K562 (cell line): ENCODE results near the gene CKS2. TPM values are rescaled to one million over a fixed set of nuclear protein-coding genes. Genes with fewer than 3 reads are reported as not detected.

Source experiments
- ATAC-seq: fragments of 200-7000 bp; cut with Tn5 transposase; 3 replicates; pipeline ENCODE4 v1.9.1; 2020; ENCODE audit warnings: moderate library complexity
- BruUV-seq: library from RNA; stranded (reverse); fragments of 400-500 nt; replicated peaks from 2 replicates; lab custom pipeline; 2021; lab: Mats Ljungman, UMichigan
- CTCF ChIA-PET: fragments of 300-600 bp; formaldehyde crosslinking; extraction: SDS; loops from one replicate; lab custom pipeline; 2021; ENCODE audit warnings: low intra/inter-chr PET ratio; lab: Yijun Ruan, JAX
- POLR2A ChIA-PET: fragments of 300-600, 350-650 bp; sonication (Branson Sonifier 250); formaldehyde crosslinking; extraction: SDS; loops from one replicate; lab custom pipeline; 2021; ENCODE audit warnings: antibody characterized with exemption, inconsistent platforms; lab: Yijun Ruan, JAX
- DNase-seq, 4 experiments: peaks; one replicate each; pipeline versions ENCODE4 v3.0.0 to v3.0.0-alpha.2; 2011 to 2018; ENCODE audit warnings: low spot score in 3 of 4, mixed read lengths in 3 of 4; ENCODE audit errors: extremely low read depth in 1 of 4
- FAIRE-seq: peaks from 2 replicates; lab custom pipeline; 2011; peaks lifted over from hg19 to GRCh38; lab: Jason Lieb, UNC
- H2AFZ ChIP-seq: 2 replicates; pipeline ENCODE4 v1.6.0; 2011; ENCODE audit warnings: low read depth, low read length, control low read depth, inconsistent platforms
- H3K27ac ChIP-seq: fragments of 200-600 bp; 3 replicates; pipeline ENCODE4 v1.8.0; 2011; ENCODE audit warnings: low read depth, mild to moderate bottlenecking, control low read depth, inconsistent platforms, low read length, moderate library complexity, mixed read lengths; ENCODE audit errors: extremely low read depth
- H3K27me3 ChIP-seq, 2 experiments: fragments of 300-600 bp in 1 of 2; 2 replicates in 1 of 2; 3 replicates in 1 of 2; pipeline versions ENCODE4 v1.6.0 to v1.8.0; 2011; ENCODE audit warnings: inconsistent platforms in 2 of 2, low read length in 2 of 2, mild to moderate bottlenecking in 1 of 2, mixed read lengths in 1 of 2, moderate library complexity in 1 of 2; ENCODE audit not compliant: control insufficient read depth in 2 of 2, insufficient read depth in 2 of 2
- H3K36me3 ChIP-seq: fragments of 300-600 bp; 3 replicates; pipeline ENCODE4 v1.8.0; 2011; ENCODE audit warnings: mild to moderate bottlenecking, low read length, inconsistent platforms; ENCODE audit not compliant: control insufficient read depth, insufficient read depth
- H3K4me1 ChIP-seq, 2 experiments: fragments of 200-600 bp in 1 of 2; replicated peaks in 1 of 2; 2 replicates in 1 of 2; 3 replicates in 1 of 2; pipeline versions ENCODE4 v1.5.1 to v1.8.0; 2011; ENCODE audit warnings: inconsistent platforms in 2 of 2, low read length in 2 of 2, mild to moderate bottlenecking in 1 of 2, mixed read lengths in 1 of 2, moderate library complexity in 1 of 2; ENCODE audit not compliant: control insufficient read depth in 2 of 2, insufficient read depth in 2 of 2
- H3K4me2 ChIP-seq: 2 replicates; pipeline ENCODE4 v1.6.1; 2011; ENCODE audit warnings: low read length, control low read depth, inconsistent platforms, mixed read lengths; ENCODE audit not compliant: insufficient read depth
- H3K4me3 ChIP-seq: fragments of 200-600 bp; sonication (generic), shearing (Covaris generic); 2 replicates; pipeline ENCODE4 v1.5.1; 2016; ENCODE audit warnings: control low read depth, inconsistent platforms
- H3K79me2 ChIP-seq: fragments of 200-600 bp; 3 replicates; pipeline ENCODE4 v1.8.0; 2011; ENCODE audit warnings: low read length, inconsistent platforms; ENCODE audit not compliant: control insufficient read depth, insufficient read depth
- H3K9ac ChIP-seq, 2 experiments: 2 replicates each; pipeline versions ENCODE4 v1.6.0 to v1.6.1; 2011; ENCODE audit warnings: low read depth in 2 of 2, low read length in 2 of 2, control low read depth in 1 of 2, inconsistent platforms in 1 of 2, mild to moderate bottlenecking in 1 of 2, mixed read lengths in 1 of 2; ENCODE audit not compliant: insufficient read depth in 1 of 2
- H3K9me1 ChIP-seq: one replicate; pipeline ENCODE4 v1.6.0; 2011; ENCODE audit warnings: inconsistent platforms, mild to moderate bottlenecking, low read length, moderate library complexity; ENCODE audit not compliant: control insufficient read depth, insufficient read depth
- H3K9me3 ChIP-seq: replicated peaks from 2 replicates; pipeline ENCODE4 v1.5.1; 2011; ENCODE audit warnings: low read depth, low read length, inconsistent platforms; ENCODE audit not compliant: control insufficient read depth, insufficient read depth
- H4K20me1 ChIP-seq: replicated peaks from 2 replicates; pipeline ENCODE4 v1.6.1; 2011; ENCODE audit warnings: low read length, inconsistent platforms, mixed read lengths; ENCODE audit not compliant: control insufficient read depth, insufficient read depth
- ADNP ChIP-seq: fragments of 200-800 bp; sonication (Bioruptor generic); IDR thresholded peaks from 2 replicates; pipeline ENCODE4 v1.6.1; 2016; ENCODE audit warnings: missing genetic modification characterization, missing compliant biosample characterization
- POLR2AphosphoS5 ChIP-seq: IDR thresholded peaks from 2 replicates; pipeline ENCODE4 v1.6.1; 2011; ENCODE audit warnings: mild to moderate bottlenecking, low read depth, low read length, moderate library complexity; ENCODE audit not compliant: control insufficient read depth, insufficient read depth
- TAF9B ChIP-seq: fragments of 450-650 bp; IDR thresholded peaks from 2 replicates; pipeline ENCODE4 v1.6.1; 2018; ENCODE audit warnings: mild to moderate bottlenecking; ENCODE audit not compliant: partially characterized antibody
- WHSC1 ChIP-seq: IDR thresholded peaks from one replicate; pipeline ENCODE4 v1.6.1; 2012; ENCODE audit warnings: low read length, control low read depth, inconsistent platforms
- XRCC3 ChIP-seq: fragments of 450-650 bp; IDR thresholded peaks from 2 replicates; pipeline ENCODE4 v1.6.1; 2017; ENCODE audit warnings: mild to moderate bottlenecking, moderate library complexity
- whole genome bisulfite sequencing: fragments of 100-300 bp; shearing (Covaris generic); methylation state at CpG from one replicate; pipeline ENCODE4 v1.1.6; 2016; ENCODE audit warnings: low coverage, mixed read lengths; ENCODE audit not compliant: insufficient coverage; ENCODE audit errors: missing lambda C conversion rate; 5-methylcytosine and 5-hydroxymethylcytosine counted together
- in situ Hi-C: fragments of 300-500 bp; cut with MboI; formaldehyde crosslinking; loops from 4 replicates; pipeline ENCODE4 v1.15.0; 2018; ENCODE audit warnings: inconsistent platforms, mixed read lengths
- intact Hi-C: fragments of 100-400 bp; cut with micrococcal nuclease; formaldehyde crosslinking; loops from 2 replicates; pipeline ENCODE4 v1.14.2; 2022
- polyA plus RNA-seq, 8 experiments: library from polyadenylated mRNA; depleted of rRNA in 4 of 8; stranded (reverse) in 5 of 8; unstranded in 3 of 8; fragments of >200 nt; fragmentation: Nextera tagmentation in 2 of 8; fragmentation: Illumina TruSeq in 1 of 8; extraction: Ambion mirVana in 2 of 8; extraction: Trizol in 1 of 8; gene quantifications; 2 replicates each; pipeline versions ENCODE4 v1.2.1 to v1.2.3, GENCODE V29; 2011 to 2014; ENCODE audit warnings: inconsistent platforms in 1 of 8, missing spikeins in 1 of 8
- total RNA-seq, 7 experiments: library from RNA; depleted of rRNA in 6 of 7; stranded (reverse); fragments of >200 nt in 6 of 7; fragmentation: Illumina TruSeq in 2 of 7; extraction: Trizol in 2 of 7; gene quantifications; 2 replicates each; pipeline versions ENCODE4 v1.2.1 to v1.2.3, GENCODE V29; 2011 to 2021; ENCODE audit warnings: low replicate concordance in 1 of 7
- TF ChIP-seq, protein P1 (sequence below), 2 experiments: fragments of 450-650 bp in 1 of 2; IDR thresholded peaks; 2 replicates each; pipeline ENCODE4 v1.6.1; 2011 to 2017; ENCODE audit warnings: low read depth in 2 of 2, antibody characterized with exemption in 1 of 2, borderline replicate concordance in 1 of 2, low read length in 1 of 2, mild to moderate bottlenecking in 1 of 2, mixed read lengths in 1 of 2; ENCODE audit not compliant: control insufficient read depth in 1 of 2
- TF ChIP-seq, protein P2 (sequence below), 2 experiments: fragments of 250-450 bp in 1 of 2; fragments of 450-650 bp in 1 of 2; sonication (Bioruptor Pico) in 1 of 2; IDR thresholded peaks; 2 replicates each; pipeline versions ENCODE4 v1.6.1 to v1.8.0; 2016 to 2021; ENCODE audit warnings: mild to moderate bottlenecking in 2 of 2, moderate library complexity in 2 of 2, missing compliant biosample characterization in 1 of 2, missing genetic modification characterization in 1 of 2

The CKS2 gene
- total and polyA plus RNA-seq, 9 of the 15 experiments (the other 6 are each of a cell fraction or from before 2014, with no cell fraction given) = 123 to 941 (median 321) TPM

DNA sequence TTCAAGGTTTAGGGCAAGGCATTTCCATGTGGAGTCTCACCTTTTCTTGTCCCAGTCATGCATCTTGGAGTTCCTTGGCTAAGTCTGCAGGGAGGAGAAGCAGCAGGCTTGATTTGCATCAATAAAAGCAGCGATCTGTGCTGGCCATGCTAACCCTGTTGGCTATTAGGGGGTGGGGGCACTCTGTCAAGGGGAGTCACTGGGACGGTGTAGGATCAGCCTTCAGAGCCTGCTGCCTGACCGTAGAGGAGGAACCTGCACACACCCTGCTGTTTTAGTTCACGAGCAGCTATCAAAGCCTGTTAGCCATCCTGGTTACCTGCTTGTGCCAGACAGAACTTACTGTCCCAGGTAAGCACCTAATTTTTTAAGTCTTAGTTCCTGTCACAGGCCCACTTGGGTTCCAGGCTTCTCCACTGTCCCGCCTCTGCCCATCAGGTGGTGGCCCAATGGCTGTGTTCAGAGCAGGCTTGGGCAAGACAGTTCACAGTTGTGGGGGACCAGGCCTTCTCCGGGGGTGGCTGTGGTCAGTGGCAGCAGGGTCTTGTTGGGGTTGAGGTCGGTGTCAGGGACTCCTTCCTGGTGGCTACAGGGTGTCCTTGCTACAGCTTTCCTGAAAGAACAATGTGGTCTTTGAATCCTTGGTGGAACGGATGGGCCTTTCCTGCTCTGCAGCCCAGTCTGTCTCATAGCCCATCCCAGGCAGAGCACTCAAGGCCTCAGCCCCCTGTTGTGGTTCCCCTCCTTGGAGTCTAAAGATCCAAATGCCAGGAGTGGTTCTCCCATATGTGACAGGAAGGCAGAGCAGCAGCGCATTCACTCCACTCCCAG is 51.0 kb downstream of the CKS2 start:
- ChIA-PET CTCF (no interaction called here), POLR2A (no interaction called here)
- H4K20me1 ChIP-seq = no peaks in the 10 kb centered on the region
- in situ Hi-C loops = no loop called here
- no peak overlapping the region for H3K4me2 ChIP-seq
- DNase-seq (no peak), FAIRE-seq (no peak), ATAC-seq (no peak)
- 71% methylated on average over 9 of the region's 9 CpGs for WGBS
- H3K9me3 ChIP-seq = no peaks in the 10 kb centered on the region
- H3K36me3 ChIP-seq = peaks cover 45% of the 10 kb centered on the region; the same call in 2 of the 3 replicates
- no peak overlapping the region for H2AFZ ChIP-seq
- H3K9me1 ChIP-seq = no peaks in the 10 kb centered on the region
- no peaks in the 10 kb centered on the region; a peak in 1 of 5 replicates for H3K4me1 ChIP-seq
- intact Hi-C loops = no loop called here
- H3K79me2 ChIP-seq = no peaks in the 10 kb centered on the region
- BruUV-seq = no TSS peak
- no peak overlapping the region for H3K27ac ChIP-seq
- H3K27me3 ChIP-seq = no peaks in the 10 kb centered on the region
- H3K9ac ChIP-seq = no peak overlapping the region
- H3K4me3 ChIP-seq = no peak overlapping the region
- no peak for TF ChIP-seq XRCC3
- TF ChIP-seq WHSC1 = no peak
- no peak for TF ChIP-seq POLR2AphosphoS5
- TF ChIP-seq, protein P1, sequence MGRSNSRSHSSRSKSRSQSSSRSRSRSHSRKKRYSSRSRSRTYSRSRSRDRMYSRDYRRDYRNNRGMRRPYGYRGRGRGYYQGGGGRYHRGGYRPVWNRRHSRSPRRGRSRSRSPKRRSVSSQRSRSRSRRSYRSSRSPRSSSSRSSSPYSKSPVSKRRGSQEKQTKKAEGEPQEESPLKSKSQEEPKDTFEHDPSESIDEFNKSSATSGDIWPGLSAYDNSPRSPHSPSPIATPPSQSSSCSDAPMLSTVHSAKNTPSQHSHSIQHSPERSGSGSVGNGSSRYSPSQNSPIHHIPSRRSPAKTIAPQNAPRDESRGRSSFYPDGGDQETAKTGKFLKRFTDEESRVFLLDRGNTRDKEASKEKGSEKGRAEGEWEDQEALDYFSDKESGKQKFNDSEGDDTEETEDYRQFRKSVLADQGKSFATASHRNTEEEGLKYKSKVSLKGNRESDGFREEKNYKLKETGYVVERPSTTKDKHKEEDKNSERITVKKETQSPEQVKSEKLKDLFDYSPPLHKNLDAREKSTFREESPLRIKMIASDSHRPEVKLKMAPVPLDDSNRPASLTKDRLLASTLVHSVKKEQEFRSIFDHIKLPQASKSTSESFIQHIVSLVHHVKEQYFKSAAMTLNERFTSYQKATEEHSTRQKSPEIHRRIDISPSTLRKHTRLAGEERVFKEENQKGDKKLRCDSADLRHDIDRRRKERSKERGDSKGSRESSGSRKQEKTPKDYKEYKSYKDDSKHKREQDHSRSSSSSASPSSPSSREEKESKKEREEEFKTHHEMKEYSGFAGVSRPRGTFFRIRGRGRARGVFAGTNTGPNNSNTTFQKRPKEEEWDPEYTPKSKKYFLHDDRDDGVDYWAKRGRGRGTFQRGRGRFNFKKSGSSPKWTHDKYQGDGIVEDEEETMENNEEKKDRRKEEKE (IDR thresholded peaks at IDR 0.05; ENCODE audit: borderline replicate concordance in 1 of 2, control insufficient read depth in 1 of 2, low read depth in 2 of 2, low read length in 1 of 2) = no peak
- no peak for TF ChIP-seq ADNP
- TF ChIP-seq, protein P2, sequence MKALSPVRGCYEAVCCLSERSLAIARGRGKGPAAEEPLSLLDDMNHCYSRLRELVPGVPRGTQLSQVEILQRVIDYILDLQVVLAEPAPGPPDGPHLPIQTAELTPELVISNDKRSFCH (CRISPR knock-in tag; IDR thresholded peaks at IDR 0.05) = no peak
- TF ChIP-seq, protein P2 (tag; IDR thresholded peaks at IDR 0.05) = no peak
- TF ChIP-seq TAF9B = no peak
